ENCODE measurements around the gene ARVCF. TPM values are rescaled to one million over a fixed set of nuclear protein-coding genes. Genes with fewer than 3 reads are reported as not detected.

ARVCF gene
- total and polyA plus RNA-seq, 9 of the 15 experiments (the other 6 are each of a cell fraction or from before 2014, with no cell fraction given) = 0.03 to 97.4 (median 15.6) TPM

DNA sequence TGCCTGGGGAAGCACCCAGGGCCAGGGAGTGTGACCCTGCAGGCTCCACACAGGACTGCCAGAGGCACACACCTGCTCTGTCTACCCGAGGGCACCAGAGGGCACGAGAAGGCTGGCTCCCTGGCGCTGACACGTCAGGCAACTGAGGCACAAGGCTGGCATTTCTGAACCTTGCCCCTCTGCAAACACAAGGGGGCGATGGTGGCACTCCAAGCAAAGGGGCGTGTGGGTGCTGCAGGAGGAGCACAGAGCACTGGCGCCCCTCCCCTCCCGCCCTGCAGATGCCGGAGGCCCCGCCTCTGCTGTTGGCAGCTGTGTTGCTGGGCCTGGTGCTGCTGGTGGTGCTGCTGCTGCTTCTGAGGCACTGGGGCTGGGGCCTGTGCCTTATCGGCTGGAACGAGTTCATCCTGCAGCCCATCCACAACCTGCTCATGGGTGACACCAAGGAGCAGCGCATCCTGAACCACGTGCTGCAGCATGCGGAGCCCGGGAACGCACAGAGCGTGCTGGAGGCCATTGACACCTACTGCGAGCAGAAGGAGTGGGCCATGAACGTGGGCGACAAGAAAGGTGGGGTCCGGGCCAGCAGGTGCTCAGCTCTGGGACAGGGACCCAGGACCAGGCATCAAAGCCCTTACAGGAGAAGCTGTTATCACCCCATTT, 54.2 kb downstream of the ARVCF start (continued):
- TF ChIP-seq E2F3 (CRISPR knock-in tag; IDR thresholded peaks at IDR 0.05) (peak; percentile 14; the same call in 1 of the 2 replicates), NR4A1 (CRISPR knock-in tag; IDR thresholded peaks at IDR 0.05) (peak; percentile 5; the same call in 1 of the 2 replicates), NR4A1 (tag; IDR thresholded peaks at IDR 0.05) (no peak), ZNF778 (CRISPR knock-in tag; IDR thresholded peaks at IDR 0.05) (no peak), RBM22 (IDR thresholded peaks at IDR 0.05; ENCODE audit: low read depth, low read length, poor library complexity, severe bottlenecking) (no peak), RCOR1 (IDR thresholded peaks at IDR 0.05; ENCODE audit: borderline replicate concordance in 1 of 2, low read depth in 2 of 2, low read length in 2 of 2) (peak in 1 of 2 experiments; percentile 60; a peak in 1 of 4 replicates), ELF4 (CRISPR knock-in tag; IDR thresholded peaks at IDR 0.05) (no peak), KDM5B (IDR thresholded peaks at IDR 0.05; ENCODE audit: insufficient replicate concordance, low read depth, low read length) (peak; percentile 20), KAT7 (CRISPR knock-in tag; IDR thresholded peaks at IDR 0.05; ENCODE audit: borderline replicate concordance) (no peak), ZBED1 (IDR thresholded peaks at IDR 0.05) (0 out of 2 replicates have a peak, but pooled peaks have one; percentile 8), FOSL1 (tag; conservative IDR thresholded peaks at IDR 0.05) (no peak), KLF10 (CRISPR knock-in tag; IDR thresholded peaks at IDR 0.05) (0 out of 2 replicates have a peak, but pooled peaks have one; percentile 65), HDAC2 (IDR thresholded peaks at IDR 0.05) (no peak), ZNF717 (CRISPR knock-in tag; IDR thresholded peaks at IDR 0.05) (peak; percentile 82; the same call in 1 of the 2 replicates), PTBP1 (IDR thresholded peaks at IDR 0.05; ENCODE audit: low read depth, low read length) (peak; percentile 78; the same call in 1 of the 2 replicates), JUND (IDR thresholded peaks at IDR 0.05; ENCODE audit: borderline replicate concordance, low read depth, low read length) (peak; percentile 31; the same call in 1 of the 2 replicates), JUND (tag; IDR thresholded peaks at IDR 0.05; ENCODE audit: borderline replicate concordance, low read depth, low read length) (no peak; the same call in 2 of the 3 replicates), POLR2A (conservative IDR thresholded peaks at IDR 0.05) (peak; percentile 65; the same call in 1 of the 2 replicates), ZNF354B (CRISPR knock-in tag; IDR thresholded peaks at IDR 0.05) (no peak), NEUROD1 (IDR thresholded peaks at IDR 0.05; ENCODE audit: borderline replicate concordance, low read depth, low read length, partially characterized antibody) (peak; percentile 38), POLR2AphosphoS2 (IDR thresholded peaks at IDR 0.05; ENCODE audit: low read length) (peak; percentile 88)
- TF ChIP-seq, protein P1, sequence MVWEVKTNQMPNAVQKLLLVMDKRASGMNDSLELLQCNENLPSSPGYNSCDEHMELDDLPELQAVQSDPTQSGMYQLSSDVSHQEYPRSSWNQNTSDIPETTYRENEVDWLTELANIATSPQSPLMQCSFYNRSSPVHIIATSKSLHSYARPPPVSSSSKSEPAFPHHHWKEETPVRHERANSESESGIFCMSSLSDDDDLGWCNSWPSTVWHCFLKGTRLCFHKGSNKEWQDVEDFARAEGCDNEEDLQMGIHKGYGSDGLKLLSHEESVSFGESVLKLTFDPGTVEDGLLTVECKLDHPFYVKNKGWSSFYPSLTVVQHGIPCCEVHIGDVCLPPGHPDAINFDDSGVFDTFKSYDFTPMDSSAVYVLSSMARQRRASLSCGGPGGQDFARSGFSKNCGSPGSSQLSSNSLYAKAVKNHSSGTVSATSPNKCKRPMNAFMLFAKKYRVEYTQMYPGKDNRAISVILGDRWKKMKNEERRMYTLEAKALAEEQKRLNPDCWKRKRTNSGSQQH (CRISPR knock-in tag; IDR thresholded peaks at IDR 0.05) = peak; percentile 44; the same call in 1 of the 2 replicates
- TF ChIP-seq, protein P2, sequence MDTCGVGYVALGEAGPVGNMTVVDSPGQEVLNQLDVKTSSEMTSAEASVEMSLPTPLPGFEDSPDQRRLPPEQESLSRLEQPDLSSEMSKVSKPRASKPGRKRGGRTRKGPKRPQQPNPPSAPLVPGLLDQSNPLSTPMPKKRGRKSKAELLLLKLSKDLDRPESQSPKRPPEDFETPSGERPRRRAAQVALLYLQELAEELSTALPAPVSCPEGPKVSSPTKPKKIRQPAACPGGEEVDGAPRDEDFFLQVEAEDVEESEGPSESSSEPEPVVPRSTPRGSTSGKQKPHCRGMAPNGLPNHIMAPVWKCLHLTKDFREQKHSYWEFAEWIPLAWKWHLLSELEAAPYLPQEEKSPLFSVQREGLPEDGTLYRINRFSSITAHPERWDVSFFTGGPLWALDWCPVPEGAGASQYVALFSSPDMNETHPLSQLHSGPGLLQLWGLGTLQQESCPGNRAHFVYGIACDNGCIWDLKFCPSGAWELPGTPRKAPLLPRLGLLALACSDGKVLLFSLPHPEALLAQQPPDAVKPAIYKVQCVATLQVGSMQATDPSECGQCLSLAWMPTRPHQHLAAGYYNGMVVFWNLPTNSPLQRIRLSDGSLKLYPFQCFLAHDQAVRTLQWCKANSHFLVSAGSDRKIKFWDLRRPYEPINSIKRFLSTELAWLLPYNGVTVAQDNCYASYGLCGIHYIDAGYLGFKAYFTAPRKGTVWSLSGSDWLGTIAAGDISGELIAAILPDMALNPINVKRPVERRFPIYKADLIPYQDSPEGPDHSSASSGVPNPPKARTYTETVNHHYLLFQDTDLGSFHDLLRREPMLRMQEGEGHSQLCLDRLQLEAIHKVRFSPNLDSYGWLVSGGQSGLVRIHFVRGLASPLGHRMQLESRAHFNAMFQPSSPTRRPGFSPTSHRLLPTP (IDR thresholded peaks at IDR 0.05; ENCODE audit: borderline replicate concordance, extremely low read depth, insufficient read length) = no peak
- TF ChIP-seq, protein P3, sequence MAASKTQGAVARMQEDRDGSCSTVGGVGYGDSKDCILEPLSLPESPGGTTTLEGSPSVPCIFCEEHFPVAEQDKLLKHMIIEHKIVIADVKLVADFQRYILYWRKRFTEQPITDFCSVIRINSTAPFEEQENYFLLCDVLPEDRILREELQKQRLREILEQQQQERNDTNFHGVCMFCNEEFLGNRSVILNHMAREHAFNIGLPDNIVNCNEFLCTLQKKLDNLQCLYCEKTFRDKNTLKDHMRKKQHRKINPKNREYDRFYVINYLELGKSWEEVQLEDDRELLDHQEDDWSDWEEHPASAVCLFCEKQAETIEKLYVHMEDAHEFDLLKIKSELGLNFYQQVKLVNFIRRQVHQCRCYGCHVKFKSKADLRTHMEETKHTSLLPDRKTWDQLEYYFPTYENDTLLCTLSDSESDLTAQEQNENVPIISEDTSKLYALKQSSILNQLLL (CRISPR knock-in tag; IDR thresholded peaks at IDR 0.05; ENCODE audit: borderline replicate concordance) = no peak

Data from K562 (cell line).